Measurements from ENCODE around the gene ISLR. TPM values are rescaled to one million over a fixed set of nuclear protein-coding genes. Genes with fewer than 3 reads are reported as not detected.
A peak's percentile ranks its signal among the peaks of the same experiment; 100 is the strongest.

ISLR gene
- polyA plus RNA-seq, 4 donors, result 0.45 to 10.5 (median 5.6) TPM

- WGBS, 3 donors, result 86 to 93% (median 86%) methylated on average over 8 of the region's 8 CpGs
- no peak overlapping the region for H3K27ac ChIP-seq (ENCODE audit: low read depth in 1 of 3, low read length in 2 of 3)
- H3K4me1 ChIP-seq (ENCODE audit: control insufficient read depth in 3 of 3, insufficient read depth in 2 of 3, low read depth in 1 of 3, low read length in 2 of 3), result peaks cover 0 to 4% (median 0%) of the 10 kb centered on the region in 3 donors
- no peak overlapping the region for H3K4me3 ChIP-seq (ENCODE audit: low read depth in 1 of 3, low read length in 3 of 3)
- DNase-seq, result no peak
- H3K9me3 ChIP-seq (ENCODE audit: control insufficient read depth in 2 of 2, insufficient read depth in 1 of 2, low read depth in 1 of 2, low read length in 1 of 2), result no peaks in the 10 kb centered on the region
- no peak for FAIRE-seq
- no peaks in the 10 kb centered on the region for H3K27me3 ChIP-seq (ENCODE audit: control insufficient read depth in 3 of 3, insufficient read depth in 3 of 3, low read length in 3 of 3)
- no peaks in the 10 kb centered on the region for H3K36me3 ChIP-seq (ENCODE audit: control insufficient read depth in 3 of 3, insufficient read depth in 2 of 3, low read depth in 1 of 3, low read length in 3 of 3)
These were observed 42.4 kb downstream of the ISLR start for GRCh38 chr15:74215958-74216357.

GRCh38 chr15:74216949-74217348 lies 43.4 kb downstream of the ISLR start:
- H3K36me3 ChIP-seq (ENCODE audit: control insufficient read depth in 3 of 3, insufficient read depth in 2 of 3, low read depth in 1 of 3, low read length in 3 of 3), result no peaks in the 10 kb centered on the region
- no peak for FAIRE-seq
- no peaks in the 10 kb centered on the region for H3K9me3 ChIP-seq (ENCODE audit: control insufficient read depth in 2 of 2, insufficient read depth in 1 of 2, low read depth in 1 of 2, low read length in 1 of 2)
- WGBS, 3 donors, result 61 to 81% (median 73%) methylated on average over 3 of the region's 3 CpGs
- peaks cover 0 to 4% (median 0%) of the 10 kb centered on the region in 3 donors for H3K4me1 ChIP-seq (ENCODE audit: control insufficient read depth in 3 of 3, insufficient read depth in 2 of 3, low read depth in 1 of 3, low read length in 2 of 3)
- H3K27me3 ChIP-seq (ENCODE audit: control insufficient read depth in 3 of 3, insufficient read depth in 3 of 3, low read length in 3 of 3), result peaks cover 0 to 3% (median 2%) of the 10 kb centered on the region in 3 donors
- no peak overlapping the region for H3K27ac ChIP-seq (ENCODE audit: low read depth in 1 of 3, low read length in 2 of 3)
- no peak for DNase-seq
- H3K4me3 ChIP-seq (ENCODE audit: low read depth in 1 of 3, low read length in 3 of 3), result no peak overlapping the region

GRCh38 chr15:74217907-74218885 lies 44.7 kb downstream of the ISLR start:
- no peak for FAIRE-seq
- 86 to 92% (median 90%) methylated on average over 16 of the region's 16 CpGs for WGBS, 3 donors

GRCh38 chr15:74220475-74221248 lies 47.2 kb downstream of the ISLR start:
- DNase-seq (no peak), FAIRE-seq (no peak)
- peaks cover 0 to 4% (median 3%) of the 10 kb centered on the region in 3 donors for H3K27me3 ChIP-seq (ENCODE audit: control insufficient read depth in 3 of 3, insufficient read depth in 3 of 3, low read length in 3 of 3)
- no peak overlapping the region for H3K4me3 ChIP-seq (ENCODE audit: low read depth in 1 of 3, low read length in 3 of 3)
- H3K36me3 ChIP-seq (ENCODE audit: control insufficient read depth in 3 of 3, insufficient read depth in 2 of 3, low read depth in 1 of 3, low read length in 3 of 3), result no peaks in the 10 kb centered on the region
- H3K27ac ChIP-seq (ENCODE audit: low read depth in 1 of 3, low read length in 2 of 3), result no peak overlapping the region
- peaks cover 0 to 14% (median 0%) of the 10 kb centered on the region in 3 donors for H3K4me1 ChIP-seq (ENCODE audit: control insufficient read depth in 3 of 3, insufficient read depth in 2 of 3, low read depth in 1 of 3, low read length in 2 of 3)
- H3K9me3 ChIP-seq (ENCODE audit: control insufficient read depth in 2 of 2, insufficient read depth in 1 of 2, low read depth in 1 of 2, low read length in 1 of 2), result no peaks in the 10 kb centered on the region
- WGBS, 3 donors, result 69 to 78% (median 73%) methylated on average over 11 of the region's 11 CpGs

More at GRCh38 chr15:74217907-74218885, 44.7 kb downstream of the ISLR start:
- no peaks in the 10 kb centered on the region for H3K36me3 ChIP-seq (ENCODE audit: control insufficient read depth in 3 of 3, insufficient read depth in 2 of 3, low read depth in 1 of 3, low read length in 3 of 3)
- no peak overlapping the region for H3K27ac ChIP-seq (ENCODE audit: low read depth in 1 of 3, low read length in 2 of 3)
- no peak for DNase-seq
- H3K4me1 ChIP-seq (ENCODE audit: control insufficient read depth in 3 of 3, insufficient read depth in 2 of 3, low read depth in 1 of 3, low read length in 2 of 3), result peaks cover 0 to 9% (median 0%) of the 10 kb centered on the region in 3 donors
- H3K9me3 ChIP-seq (ENCODE audit: control insufficient read depth in 2 of 2, insufficient read depth in 1 of 2, low read depth in 1 of 2, low read length in 1 of 2), result no peaks in the 10 kb centered on the region
- H3K27me3 ChIP-seq (ENCODE audit: control insufficient read depth in 3 of 3, insufficient read depth in 3 of 3, low read length in 3 of 3), result peaks cover 0 to 4% (median 3%) of the 10 kb centered on the region in 3 donors
- H3K4me3 ChIP-seq (ENCODE audit: low read depth in 1 of 3, low read length in 3 of 3), result no peak overlapping the region

- WGBS, 3 donors, result 21 to 45% (median 31%) methylated on average over 12 of the region's 12 CpGs
- no peaks in the 10 kb centered on the region for H3K9me3 ChIP-seq (ENCODE audit: control insufficient read depth in 2 of 2, insufficient read depth in 1 of 2, low read depth in 1 of 2, low read length in 1 of 2)
- no peak overlapping the region for H3K27ac ChIP-seq (ENCODE audit: low read depth in 1 of 3, low read length in 2 of 3)
- FAIRE-seq, result no peak
- H3K27me3 ChIP-seq (ENCODE audit: control insufficient read depth in 3 of 3, insufficient read depth in 3 of 3, low read length in 3 of 3), result peaks cover 0 to 4% (median 3%) of the 10 kb centered on the region in 3 donors
- DNase-seq, result no peak
- peaks cover 0 to 14% (median 0%) of the 10 kb centered on the region in 3 donors for H3K4me1 ChIP-seq (ENCODE audit: control insufficient read depth in 3 of 3, insufficient read depth in 2 of 3, low read depth in 1 of 3, low read length in 2 of 3)
- H3K36me3 ChIP-seq (ENCODE audit: control insufficient read depth in 3 of 3, insufficient read depth in 2 of 3, low read depth in 1 of 3, low read length in 3 of 3), result no peaks in the 10 kb centered on the region
- H3K4me3 ChIP-seq (ENCODE audit: low read depth in 1 of 3, low read length in 3 of 3), result no peak overlapping the region
These were observed 48.1 kb downstream of the ISLR start for GRCh38 chr15:74221399-74222239.

GRCh38 chr15:74222240-74223119 lies 49.0 kb downstream of the ISLR start:
- WGBS, 3 donors, result 20 to 49% (median 35%) methylated on average over 25 of the region's 25 CpGs
- no peak for FAIRE-seq

GRCh38 chr15:74225928-74226327 lies 52.4 kb downstream of the ISLR start:
- no peak overlapping the region for H3K4me3 ChIP-seq (ENCODE audit: low read depth in 1 of 3, low read length in 3 of 3)
- H3K36me3 ChIP-seq (ENCODE audit: control insufficient read depth in 3 of 3, insufficient read depth in 2 of 3, low read depth in 1 of 3, low read length in 3 of 3), result no peaks in the 10 kb centered on the region
- H3K4me1 ChIP-seq (ENCODE audit: control insufficient read depth in 3 of 3, insufficient read depth in 2 of 3, low read depth in 1 of 3, low read length in 2 of 3), result peaks cover 0 to 14% (median 0%) of the 10 kb centered on the region in 3 donors
- 71 to 82% (median 81%) methylated on average over 5 of the region's 5 CpGs for WGBS, 3 donors
- DNase-seq (no peak), FAIRE-seq (no peak)
- H3K27me3 ChIP-seq (ENCODE audit: control insufficient read depth in 3 of 3, insufficient read depth in 3 of 3, low read length in 3 of 3), result peaks cover 0 to 9% (median 4%) of the 10 kb centered on the region in 3 donors
- H3K9me3 ChIP-seq (ENCODE audit: control insufficient read depth in 2 of 2, insufficient read depth in 1 of 2, low read depth in 1 of 2, low read length in 1 of 2), result no peaks in the 10 kb centered on the region
- no peak overlapping the region for H3K27ac ChIP-seq (ENCODE audit: low read depth in 1 of 3, low read length in 2 of 3)

More at GRCh38 chr15:74222240-74223119, 49.0 kb downstream of the ISLR start:
- Histone ChIP-seq H3K9me3 (ENCODE audit: control insufficient read depth in 2 of 2, insufficient read depth in 1 of 2, low read depth in 1 of 2, low read length in 1 of 2) (no peaks in the 10 kb centered on the region), H3K27me3 (ENCODE audit: control insufficient read depth in 3 of 3, insufficient read depth in 3 of 3, low read length in 3 of 3) (peaks cover 0 to 4% (median 3%) of the 10 kb centered on the region in 3 donors), H3K27ac (ENCODE audit: low read depth in 1 of 3, low read length in 2 of 3) (no peak overlapping the region), H3K4me1 (ENCODE audit: control insufficient read depth in 3 of 3, insufficient read depth in 2 of 3, low read depth in 1 of 3, low read length in 2 of 3) (peaks cover 0 to 14% (median 0%) of the 10 kb centered on the region in 3 donors), H3K36me3 (ENCODE audit: control insufficient read depth in 3 of 3, insufficient read depth in 2 of 3, low read depth in 1 of 3, low read length in 3 of 3) (no peaks in the 10 kb centered on the region), H3K4me3 (ENCODE audit: low read depth in 1 of 3, low read length in 3 of 3) (no peak overlapping the region)
- peak in 1 of 2 donors; percentile 67 for DNase-seq
